Fibroblast of lung (primary cell): ENCODE results near the gene TRAF5.

ENCODE experiments used
- CTCF ChIP-seq, 2 donors: IDR thresholded peaks in 1 of 2; conservative IDR thresholded peaks in 1 of 2; 1 replicate in 1 of 2; 2 replicates in 1 of 2; pipeline ENCODE4 v1.5.1; 2011 to 2012; ENCODE audit warnings: low read length in 2 of 2, control low read depth in 1 of 2, inconsistent platforms in 1 of 2, low read depth in 1 of 2, mild to moderate bottlenecking in 1 of 2
- EZH2 ChIP-seq: IDR thresholded peaks from 2 replicates; pipeline ENCODE4 v1.5.1; 2012; ENCODE audit warnings: low read length, control low read depth, mild to moderate bottlenecking; ENCODE audit errors: missing control alignments

DNA sequence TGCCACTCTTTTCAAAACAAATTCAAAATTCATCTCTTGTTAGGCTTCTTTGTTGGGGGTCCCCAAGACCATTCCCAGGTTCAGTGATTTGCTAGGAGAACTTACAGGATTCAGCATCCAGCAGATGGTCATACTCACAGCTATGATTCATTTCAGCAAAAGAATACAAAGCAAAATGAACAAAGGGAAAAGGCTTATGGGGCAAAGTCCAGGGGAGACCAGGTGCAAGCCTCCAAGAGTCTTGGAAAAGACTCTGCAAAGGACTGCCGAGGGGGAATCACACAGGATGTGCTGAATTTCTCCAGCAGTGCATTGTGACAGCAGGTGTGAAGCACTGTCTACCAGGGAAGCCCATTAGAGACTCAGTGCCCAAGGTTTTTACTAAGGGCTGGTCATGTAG is 7.3 kb downstream of the TRAF5 start:
- TF ChIP-seq CTCF (conservative IDR thresholded peaks at IDR 0.05 in 1 of 2, IDR thresholded peaks at IDR 0.05 in 1 of 2; ENCODE audit: low read depth in 1 of 2, low read length in 2 of 2) (no peak), EZH2 (no peak)
